ELF-1 (cell line): ENCODE results near the gene LRP1B.
"Not testable (repeated sequence)": the region's sequence is repeated elsewhere in the genome, so short reads cannot be mapped to it uniquely, and the experiment has no call there.

Experiments
- DNase-seq: peaks from one replicate; pipeline ENCODE4 v3.0.0-alpha.2; 2016; ENCODE audit warnings: low read depth, low spot score

Gene LRP1B

DNA sequence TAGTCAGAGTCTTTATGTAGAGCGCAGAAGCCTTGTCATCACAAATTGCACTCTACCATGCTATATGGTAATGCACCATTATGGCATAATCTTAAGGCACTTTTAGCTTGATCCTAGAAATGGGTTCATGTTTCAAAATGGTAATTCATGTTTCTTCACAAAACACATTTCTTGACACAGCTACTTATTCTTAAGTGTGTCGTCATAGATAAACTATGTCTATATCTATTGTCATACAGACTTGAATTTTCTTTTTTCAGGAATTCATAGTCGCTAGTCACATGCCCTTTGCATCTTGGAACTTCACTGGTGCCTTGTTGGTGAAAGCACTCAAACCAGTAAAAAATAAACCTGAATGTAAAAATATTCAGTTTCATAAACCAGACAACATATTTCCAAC lies 1578.2 kb downstream of the LRP1B start:
- no peak for DNase-seq

DNA sequence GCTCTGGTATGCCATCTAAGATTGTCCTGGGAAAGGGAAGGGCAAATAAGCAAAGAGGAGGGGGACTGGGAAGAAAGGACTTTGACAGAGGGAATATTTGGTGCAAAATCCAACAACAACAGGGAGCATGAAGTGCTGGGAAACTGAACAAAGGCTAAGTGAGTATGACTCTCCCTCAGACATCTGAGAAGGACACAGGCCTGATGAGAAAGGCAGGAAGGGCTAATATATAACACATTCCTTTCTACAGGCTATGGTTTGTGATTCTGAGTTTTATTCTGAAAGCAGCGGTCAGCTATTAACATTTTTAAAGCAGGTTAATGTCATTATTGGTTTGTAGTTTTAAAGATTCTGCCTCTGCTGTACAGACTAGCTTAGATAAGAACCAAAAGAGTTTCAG lies 1579.5 kb downstream of the LRP1B start:
- DNase-seq = no peak

DNA sequence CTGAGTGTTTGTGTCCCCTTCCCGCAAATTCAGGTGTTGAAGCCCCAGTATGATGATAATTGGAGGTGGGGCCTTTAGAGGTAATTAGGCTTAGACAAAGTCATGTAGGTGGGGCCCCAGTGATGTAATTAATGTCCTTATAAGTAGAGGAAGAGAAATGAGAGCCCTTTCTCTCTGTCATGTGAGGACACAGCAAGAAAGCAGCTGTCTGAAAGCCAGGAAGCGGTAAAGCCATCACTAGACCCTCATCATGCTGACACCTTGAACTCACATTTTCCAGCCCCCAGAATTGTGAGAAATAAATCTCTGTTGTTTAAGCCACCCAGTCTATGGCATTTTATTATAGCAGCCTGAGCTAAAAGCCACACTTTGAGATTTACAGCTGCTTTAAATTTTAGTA lies 1580.0 kb downstream of the LRP1B start:
- no peak for DNase-seq

DNA sequence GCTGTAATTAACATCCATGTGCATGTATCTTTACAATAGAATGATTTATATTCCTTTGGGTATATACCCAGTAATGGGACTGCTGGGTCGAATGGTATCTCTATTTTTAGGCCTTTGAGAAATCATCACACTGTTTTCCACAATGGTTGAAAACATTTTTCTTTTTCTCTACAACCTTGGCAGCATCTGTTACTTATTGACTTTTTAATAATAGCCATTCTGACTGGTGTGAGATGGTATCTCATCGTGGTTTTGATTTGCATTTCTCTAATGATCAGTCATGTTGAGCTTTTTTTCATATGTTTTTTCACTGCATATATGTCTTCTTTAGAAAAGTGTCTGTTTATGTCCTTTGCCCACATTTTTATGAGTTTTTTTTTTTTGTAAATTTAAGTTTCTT lies 1586.0 kb downstream of the LRP1B start:
- not testable (repeated sequence) for DNase-seq

DNA sequence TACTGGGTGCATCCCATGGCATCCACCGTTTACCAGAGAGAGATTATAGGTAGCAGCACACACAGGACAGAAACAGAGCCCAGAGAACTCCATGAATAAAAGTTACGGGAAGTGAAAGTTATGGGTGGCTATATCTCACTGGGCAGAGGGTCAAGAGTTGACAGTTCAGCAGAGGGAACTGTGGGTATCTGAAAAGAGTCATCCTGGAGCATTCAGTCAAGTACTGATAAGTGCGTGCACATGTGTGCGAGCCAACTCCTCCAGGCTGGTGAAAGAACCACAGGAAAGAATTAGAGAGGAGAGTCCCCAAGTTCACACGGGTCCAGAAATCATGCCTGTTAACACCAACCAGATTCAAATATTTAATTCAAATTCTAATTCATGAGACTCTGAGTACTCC lies 1588.2 kb downstream of the LRP1B start:
- DNase-seq = no peak

DNA sequence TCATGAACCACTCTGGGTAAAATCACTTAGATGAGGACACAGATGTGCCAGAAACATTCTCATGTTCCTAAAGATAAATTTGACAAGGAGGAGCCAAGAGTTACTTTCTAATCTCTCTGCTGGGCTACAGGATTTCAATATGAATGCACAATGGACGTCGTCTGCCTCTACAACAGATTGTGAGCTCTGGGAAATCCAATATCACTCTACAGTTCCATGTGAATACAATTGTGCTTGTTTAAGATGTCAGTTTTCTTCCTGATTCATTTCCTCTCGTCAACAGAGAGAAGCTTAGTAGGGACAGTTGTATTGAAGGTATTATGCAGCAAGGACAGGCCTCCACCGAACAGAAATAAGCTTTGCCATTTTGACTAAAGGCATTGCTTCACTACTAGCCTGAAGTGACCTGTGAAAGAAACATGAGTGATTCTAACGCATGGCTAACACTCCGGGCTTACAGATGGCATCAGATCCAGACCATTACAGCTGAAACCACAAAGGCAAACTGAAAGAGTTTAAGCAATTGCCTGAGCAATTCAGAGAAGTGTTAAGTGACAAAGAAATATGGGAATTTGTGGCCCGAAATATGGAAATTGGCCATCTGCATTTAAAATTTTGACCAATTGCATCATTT lies 1591.5 kb downstream of the LRP1B start:
- no peak for DNase-seq

DNA sequence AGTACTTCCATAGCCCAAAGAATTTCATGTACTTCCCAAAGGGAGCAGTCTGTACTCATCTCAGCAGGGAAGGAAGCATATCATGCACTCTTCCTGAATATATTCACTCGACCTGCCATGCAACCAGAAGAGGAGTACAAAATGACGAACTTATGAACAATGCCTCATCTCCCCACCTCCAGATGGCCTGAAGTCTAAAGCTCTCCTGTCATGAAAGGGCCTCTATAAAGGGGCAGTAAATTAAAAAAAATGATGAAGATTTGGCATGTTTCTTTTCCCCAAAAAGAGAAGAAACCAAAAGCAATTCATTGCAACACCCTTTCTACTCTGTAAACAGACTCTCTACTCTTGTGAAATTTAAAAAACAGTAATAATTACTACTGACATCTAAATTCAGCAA lies 1601.1 kb downstream of the LRP1B start:
- no peak for DNase-seq

DNA sequence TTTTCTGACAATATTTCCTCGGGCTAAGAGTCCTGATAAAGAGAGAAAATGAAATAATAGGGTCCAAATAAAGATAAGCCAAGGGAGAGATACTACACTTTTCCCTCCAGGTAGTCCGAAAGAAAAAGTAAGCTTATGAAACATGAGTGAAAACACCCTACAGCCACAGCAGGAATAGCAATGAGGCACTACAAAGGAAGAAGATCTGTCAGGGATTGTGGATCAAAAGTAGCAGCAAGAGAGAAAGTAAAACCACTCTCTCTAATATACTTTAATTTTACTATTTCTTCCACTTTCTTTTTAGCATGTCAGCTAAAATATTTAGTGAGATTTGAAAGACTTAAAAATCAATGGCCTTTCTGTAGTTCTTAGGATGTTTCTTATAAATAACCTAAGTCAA lies 1601.8 kb downstream of the LRP1B start:
- DNase-seq = no peak

DNA sequence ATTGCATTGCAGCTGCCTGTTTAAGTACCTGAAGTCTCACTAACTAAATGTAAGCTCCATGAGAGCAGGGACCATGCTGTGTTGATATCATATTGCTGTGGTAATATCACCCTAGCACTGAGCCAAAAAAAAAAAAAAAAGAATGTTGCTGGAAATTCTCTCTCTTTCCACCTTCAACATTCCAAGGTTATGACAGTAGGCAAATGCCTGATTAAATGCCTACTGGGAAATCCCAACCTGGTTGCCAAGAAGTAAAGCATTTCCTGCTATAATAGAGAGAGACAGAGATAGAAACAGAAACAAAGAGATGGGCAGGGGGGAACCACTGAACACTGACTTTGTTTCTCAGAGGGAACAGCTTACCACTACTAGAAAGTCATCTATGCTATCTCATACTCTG lies 1604.2 kb downstream of the LRP1B start:
- DNase-seq = no peak

DNA sequence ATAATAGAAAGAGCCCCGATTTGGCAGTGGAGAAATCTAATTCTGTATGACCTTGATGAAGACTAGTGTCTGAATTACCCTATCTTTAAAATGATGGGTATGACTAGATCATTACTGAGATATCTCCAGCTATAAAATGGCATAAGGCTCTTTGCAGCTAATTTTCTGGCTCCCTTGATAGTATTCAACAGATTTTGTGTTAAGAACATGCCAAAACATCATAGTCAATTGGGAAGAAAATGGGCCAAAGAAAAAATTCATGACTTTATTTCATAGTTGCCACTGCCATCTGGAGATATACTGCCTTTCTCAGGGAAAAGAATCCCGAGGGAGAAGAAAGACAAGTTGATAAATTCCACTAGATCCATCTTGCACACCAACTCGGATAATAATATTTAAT lies 1618.7 kb downstream of the LRP1B start:
- DNase-seq = no peak

DNA sequence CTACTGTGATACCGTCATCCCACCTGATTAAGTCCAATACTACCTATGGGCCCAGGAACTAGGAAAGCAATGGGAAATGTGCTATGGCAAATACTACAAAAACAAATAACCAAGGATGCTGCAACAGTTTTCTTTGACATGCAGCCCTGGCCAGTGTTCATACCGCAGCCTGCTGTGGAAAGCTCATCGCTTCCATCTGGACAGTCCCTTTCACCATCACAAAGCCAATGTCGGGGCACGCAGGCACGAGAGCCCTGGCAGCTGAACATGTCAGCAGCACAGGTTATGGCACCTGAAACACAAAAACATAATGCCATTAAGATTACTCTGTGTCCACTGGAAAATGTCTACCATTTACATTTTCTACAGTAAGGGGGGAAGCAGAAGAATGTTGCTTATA lies 1621.1 kb downstream of the LRP1B start:
- DNase-seq = no peak

DNA sequence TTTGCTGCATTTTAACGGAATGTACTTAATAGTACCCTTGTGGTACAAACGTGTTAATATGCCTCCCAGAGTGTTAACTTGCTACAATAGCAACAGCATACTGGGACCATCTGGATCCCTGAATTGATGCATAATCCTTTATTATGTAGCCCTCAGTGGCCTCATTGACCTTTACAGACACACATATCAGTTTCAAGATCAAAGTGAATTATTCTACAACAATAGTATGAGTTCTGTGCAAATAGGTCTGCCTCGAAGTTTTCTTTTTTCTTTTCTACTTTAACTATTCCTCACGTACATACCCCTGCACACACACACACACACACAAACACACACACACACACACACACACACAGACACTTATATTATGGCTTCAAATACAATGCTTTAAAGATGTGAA lies 1622.1 kb downstream of the LRP1B start:
- DNase-seq = no peak

DNA sequence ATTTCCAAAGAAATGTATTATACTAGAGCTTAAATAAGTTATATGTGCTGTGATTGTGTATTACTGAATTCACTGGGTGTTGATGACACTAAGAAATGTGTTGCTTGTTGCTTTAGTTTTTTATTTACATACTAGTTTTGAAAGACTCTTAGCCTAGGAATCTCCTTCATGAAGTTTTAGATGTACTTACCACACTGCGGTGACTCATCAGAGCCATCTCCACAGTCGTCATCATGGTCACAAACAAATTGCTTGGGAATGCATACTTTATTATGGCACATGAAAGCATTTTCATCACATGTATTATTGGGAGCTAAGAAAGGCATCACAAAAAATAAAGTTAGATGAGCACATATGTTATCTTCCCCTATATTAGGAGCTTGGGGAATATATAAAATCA lies 1624.2 kb downstream of the LRP1B start:
- DNase-seq = no peak

DNA sequence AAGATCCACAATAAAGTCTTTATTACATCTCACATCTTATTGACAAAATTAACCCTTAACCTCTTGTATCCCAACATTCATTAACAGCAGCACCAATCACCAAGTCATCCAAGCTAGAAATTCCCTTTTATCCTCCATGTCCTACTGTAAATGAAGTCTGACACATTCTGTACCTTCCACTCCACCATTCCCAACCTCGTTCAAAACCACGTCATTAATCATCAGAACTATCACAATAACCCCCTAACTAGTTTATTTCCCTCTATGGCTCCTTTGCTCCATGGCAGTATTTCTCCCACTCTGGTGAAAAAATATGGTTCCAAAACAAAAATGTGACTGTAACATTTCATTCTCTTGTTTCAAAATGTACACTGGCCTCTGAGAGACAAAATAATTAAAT lies 1626.2 kb downstream of the LRP1B start:
- DNase-seq = no peak

DNA sequence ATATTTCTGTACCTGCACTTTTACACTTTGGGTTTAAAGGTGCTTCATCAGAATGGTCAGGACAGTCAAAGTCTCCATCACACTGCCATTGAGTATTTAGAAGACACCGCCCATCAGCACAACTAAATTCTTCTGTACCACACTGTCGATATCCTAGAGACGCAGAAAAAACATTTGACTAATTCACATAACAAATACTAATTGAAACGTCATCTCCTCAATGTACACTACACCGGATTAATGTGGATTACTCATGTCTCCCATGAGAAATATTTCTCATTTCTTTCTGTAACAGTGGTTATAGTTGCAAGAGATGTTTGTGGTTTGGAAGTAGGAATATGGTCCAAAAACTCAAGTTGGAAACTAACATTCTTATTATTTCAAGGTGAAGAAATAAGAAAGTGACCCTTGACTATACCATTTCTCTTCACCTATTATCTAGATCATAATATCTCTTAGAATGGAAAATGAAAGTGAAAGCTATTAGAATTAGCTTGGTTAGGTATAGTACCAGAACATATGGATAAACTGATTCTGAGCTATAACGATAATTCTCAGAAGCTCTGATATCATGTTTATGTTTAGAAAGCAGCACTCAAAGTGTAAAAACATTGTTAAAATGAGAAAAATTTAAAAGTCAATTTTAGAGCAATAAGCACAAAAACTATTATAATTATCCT lies 1627.7 kb downstream of the LRP1B start:
- no peak for DNase-seq

DNA sequence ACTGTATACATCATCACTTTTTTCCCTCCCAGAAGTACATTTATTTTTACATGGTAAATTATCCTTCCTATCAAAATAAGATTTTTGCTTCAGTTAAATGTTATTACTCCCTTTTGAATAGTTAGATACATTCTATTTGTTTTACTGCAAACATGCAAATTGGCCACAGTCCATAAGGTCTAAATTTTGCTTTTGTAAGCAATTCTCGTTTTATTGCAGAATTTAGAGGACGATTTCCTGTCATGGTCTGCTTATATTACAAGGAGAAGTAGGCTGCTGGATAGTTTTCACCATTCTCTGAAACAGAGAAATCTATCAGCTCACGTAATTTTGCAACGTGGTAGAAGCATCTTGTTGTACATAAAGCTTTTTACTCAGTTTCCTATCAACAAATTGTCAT lies 1632.5 kb downstream of the LRP1B start:
- no peak for DNase-seq

DNA sequence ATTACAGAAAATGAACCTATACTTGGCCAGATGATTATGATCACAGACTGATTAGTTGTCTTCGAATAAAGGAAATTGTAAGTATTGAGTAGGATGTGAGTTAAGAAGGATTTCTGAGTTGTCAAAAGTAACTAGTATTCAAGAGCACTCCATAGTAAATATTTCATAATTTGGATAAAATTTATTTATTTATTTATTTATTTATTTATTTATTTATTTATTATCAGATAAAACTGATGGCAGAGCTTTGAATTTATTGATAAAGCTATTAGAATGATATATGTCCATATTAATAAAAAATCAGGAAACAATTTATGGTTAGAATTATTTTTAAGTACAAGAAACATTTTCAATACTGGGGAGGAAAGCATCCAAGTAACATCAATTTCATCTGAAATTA lies 1634.1 kb downstream of the LRP1B start:
- DNase-seq = no peak

DNA sequence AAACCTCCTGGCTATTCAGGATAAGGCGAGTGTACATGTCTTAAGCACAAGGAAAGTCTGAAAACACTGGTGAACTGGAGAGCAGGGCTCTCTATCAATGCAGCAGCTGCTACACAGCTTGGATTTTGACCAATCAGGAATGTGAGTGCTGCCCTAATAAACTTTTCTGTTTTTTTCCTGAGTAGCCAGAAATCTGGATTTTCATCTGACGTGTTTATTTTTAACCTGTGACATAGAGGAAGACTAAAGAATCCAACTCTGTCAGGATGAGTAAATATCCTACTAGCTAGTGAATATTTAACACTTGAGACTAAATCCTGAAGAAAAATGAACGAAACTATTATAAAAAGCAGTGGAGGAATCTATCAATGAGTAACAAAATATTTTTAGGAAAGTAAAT lies 1638.9 kb downstream of the LRP1B start:
- no peak for DNase-seq

DNA sequence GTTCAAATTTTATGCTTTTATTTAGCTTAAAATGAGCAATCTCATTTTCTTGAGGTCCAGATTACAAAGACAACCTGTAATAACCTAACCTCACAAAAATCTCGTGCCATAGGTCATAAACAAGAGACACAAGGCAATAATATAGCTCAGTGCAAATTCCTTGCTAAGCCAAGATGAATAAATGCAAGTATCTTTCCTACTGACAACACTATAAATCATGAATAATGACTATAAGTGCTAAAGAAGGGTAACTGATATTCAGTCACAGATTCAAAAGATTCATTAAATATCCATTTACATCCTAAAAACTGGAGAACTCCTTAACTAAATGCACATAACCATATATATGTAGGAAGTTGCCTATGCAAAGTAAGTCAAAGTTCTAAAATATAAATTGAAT lies 1641.6 kb downstream of the LRP1B start:
- no peak for DNase-seq

DNA sequence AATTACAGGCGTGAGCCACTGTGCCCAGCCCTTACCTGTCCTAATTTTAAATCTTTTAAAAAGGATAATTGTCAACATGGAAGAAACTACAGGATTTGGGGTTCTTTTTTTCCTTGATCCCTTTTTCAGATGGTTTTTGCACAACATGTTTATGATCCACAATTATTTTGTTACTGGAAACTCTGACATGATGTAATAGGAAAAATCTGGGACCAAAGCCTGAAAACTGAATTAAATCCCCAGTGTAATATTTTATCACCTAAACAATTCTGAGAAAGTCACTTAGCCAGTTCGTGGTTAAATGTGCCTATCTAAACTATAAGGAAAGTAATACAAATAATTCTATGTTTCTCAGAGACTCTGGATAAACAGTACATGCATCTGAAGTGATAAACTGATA lies 1649.7 kb downstream of the LRP1B start:
- no peak for DNase-seq

DNA sequence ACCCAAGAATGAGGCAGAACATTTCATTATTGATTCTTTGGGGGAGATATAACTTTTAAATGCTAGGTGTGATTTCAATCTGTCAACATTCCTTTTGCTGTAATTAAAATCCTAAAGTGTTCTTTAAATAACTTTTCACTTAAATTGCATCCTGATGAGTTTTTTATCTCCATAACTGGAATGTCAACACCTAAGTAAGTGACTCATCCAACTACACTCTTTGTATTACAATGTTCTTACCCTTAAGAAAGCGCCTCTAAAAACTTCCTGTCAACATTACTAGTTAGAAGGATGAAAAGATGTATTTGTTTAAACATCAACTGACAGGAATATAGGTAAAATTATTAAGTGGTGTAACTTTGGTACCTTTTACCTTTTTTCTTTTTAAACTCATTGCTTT lies 1657.0 kb downstream of the LRP1B start:
- DNase-seq = no peak

DNA sequence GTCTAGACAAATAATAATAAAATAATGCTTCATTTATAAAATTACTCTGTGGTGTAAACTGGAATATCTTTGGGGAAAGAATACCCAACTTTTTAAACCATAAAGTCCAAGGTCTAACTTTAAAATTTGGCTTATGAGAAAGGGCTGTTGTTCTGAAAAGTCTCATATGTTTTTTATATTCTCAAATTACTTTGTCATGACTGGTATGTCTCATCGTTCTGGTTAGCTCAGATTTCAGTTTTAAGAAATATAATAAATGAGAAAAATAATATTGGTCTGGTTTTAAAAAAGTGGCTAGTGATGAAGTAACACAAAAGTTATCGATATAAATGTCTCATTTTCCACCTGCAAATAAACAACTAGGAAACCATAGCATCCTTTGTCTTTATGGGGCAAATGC lies 1658.1 kb downstream of the LRP1B start:
- DNase-seq = no peak

DNA sequence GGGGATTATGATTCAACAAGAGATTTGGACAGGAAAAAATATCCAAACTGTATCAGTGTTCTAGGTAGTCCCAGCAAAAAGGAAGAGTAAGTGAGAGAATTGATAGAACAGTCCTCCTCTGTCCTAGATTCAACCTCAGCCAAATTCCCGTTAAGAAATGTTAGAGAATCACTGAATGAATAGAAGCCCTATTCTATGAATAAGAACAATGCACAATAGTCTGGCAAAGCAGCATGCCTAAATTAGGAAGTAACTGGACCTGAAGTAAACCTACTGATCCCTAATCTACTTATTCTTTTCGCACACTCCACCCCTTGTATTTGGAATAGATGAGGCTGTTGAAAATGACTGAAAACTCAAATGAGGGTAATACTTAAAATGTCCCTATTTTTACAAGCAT lies 1665.5 kb downstream of the LRP1B start:
- no peak for DNase-seq

DNA sequence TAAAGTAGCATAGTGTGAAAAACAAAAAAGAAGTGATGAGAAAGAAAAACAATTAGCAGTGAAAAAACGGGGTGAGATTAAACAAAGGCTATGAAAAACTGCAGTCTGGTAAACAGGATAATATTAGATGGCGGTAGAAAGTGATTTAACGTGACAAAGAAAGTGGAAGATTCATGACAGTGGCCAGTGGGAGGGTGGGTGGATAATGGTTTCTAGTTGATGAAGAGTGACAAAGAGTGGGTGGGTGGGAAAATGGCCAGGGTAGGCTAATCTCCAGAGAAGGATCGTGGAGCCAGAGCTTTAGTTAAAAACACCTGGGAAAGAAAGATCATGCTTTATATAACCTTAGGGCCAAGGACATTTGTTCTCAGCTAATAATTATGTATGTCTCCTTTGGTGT lies 1667.8 kb downstream of the LRP1B start:
- no peak for DNase-seq
